H1 (cell line): ENCODE results near the gene CACNG4. TPM values are rescaled to one million over a fixed set of nuclear protein-coding genes. Genes with fewer than 3 reads are reported as not detected.

Source experiments
- CTCF ChIA-PET: fragments of 300-600 bp; sonication (Branson Sonifier 250); formaldehyde crosslinking; loops from one replicate; lab custom pipeline; 2021; ENCODE audit not compliant: partially characterized antibody; lab: Charles Lee
- POLR2A ChIA-PET: fragments of 300-600 bp; sonication (Branson Sonifier 250); formaldehyde crosslinking; loops from one replicate; lab custom pipeline; 2021; ENCODE audit warnings: inconsistent platforms; ENCODE audit not compliant: partially characterized antibody; lab: Charles Lee
- DNase-seq, 2 experiments: peaks; one replicate each; pipeline versions ENCODE4 v3.0.0 to v3.0.0-alpha.2; 2010 to 2022; ENCODE audit warnings: low spot score in 2 of 2, low read depth in 1 of 2, mixed read lengths in 1 of 2
- FAIRE-seq: peaks from 2 replicates; lab custom pipeline; 2011; peaks lifted over from hg19 to GRCh38; lab: Jason Lieb, UNC
- H2AFZ ChIP-seq: 2 replicates; pipeline ENCODE4 v1.8.1; 2012; ENCODE audit warnings: low read length, inconsistent platforms
- H2AK5ac ChIP-seq: 2 replicates; pipeline ENCODE4 v1.6.1; 2013; ENCODE audit warnings: low read depth, low read length
- H2BK120ac ChIP-seq: replicated peaks from 2 replicates; pipeline ENCODE3; 2013; ENCODE audit warnings: low read depth, low read length, inconsistent platforms
- H2BK12ac ChIP-seq: 2 replicates; pipeline ENCODE4 v1.6.1; 2013; ENCODE audit warnings: low read depth, low read length
- H2BK15ac ChIP-seq: 2 replicates; pipeline ENCODE4 v1.6.1; 2013; ENCODE audit warnings: low read length
- H2BK20ac ChIP-seq: 2 replicates; pipeline ENCODE4 v1.6.1; 2013; ENCODE audit warnings: low read length
- H2BK5ac ChIP-seq: 2 replicates; pipeline ENCODE4 v1.6.1; 2013; ENCODE audit warnings: low read depth, low read length
- H3K14ac ChIP-seq: 2 replicates; pipeline ENCODE4 v1.6.1; 2013; ENCODE audit warnings: inconsistent platforms; ENCODE audit not compliant: insufficient read length
- H3K18ac ChIP-seq: 2 replicates; pipeline ENCODE4 v1.6.1; 2013; ENCODE audit warnings: low read length; ENCODE audit errors: extremely low read depth
- H3K23ac ChIP-seq: 2 replicates; pipeline ENCODE4 v1.6.1; 2013; ENCODE audit warnings: inconsistent platforms; ENCODE audit not compliant: insufficient read length
- H3K23me2 ChIP-seq: 2 replicates; pipeline ENCODE4 v1.6.1; 2013; ENCODE audit warnings: low read depth, low read length
- H3K27ac ChIP-seq: 2 replicates; pipeline ENCODE4 v1.6.1; 2011; ENCODE audit warnings: low read depth, low read length, inconsistent platforms
- H3K27me3 ChIP-seq, 4 experiments: replicated peaks in 1 of 4; 1 replicate in 1 of 4; 2 replicates in 3 of 4; pipeline versions ENCODE4 v1.6.1 to v1.8.1; 2011 to 2013; ENCODE audit warnings: low read length in 3 of 4, mild to moderate bottlenecking in 3 of 4, inconsistent platforms in 2 of 4, mixed read lengths in 2 of 4, moderate library complexity in 1 of 4; ENCODE audit not compliant: control insufficient read depth in 3 of 4, insufficient read depth in 3 of 4; ENCODE audit errors: extremely low read depth in 1 of 4
- H3K36me3 ChIP-seq, 4 experiments: 2 replicates each; pipeline versions ENCODE4 v1.6.1 to v1.8.1; 2011 to 2013; ENCODE audit warnings: mild to moderate bottlenecking in 4 of 4, low read length in 3 of 4, moderate library complexity in 2 of 4, control low read depth in 1 of 4, inconsistent platforms in 1 of 4; ENCODE audit not compliant: insufficient read depth in 4 of 4, control insufficient read depth in 2 of 4
- H3K4ac ChIP-seq: replicated peaks from 2 replicates; pipeline ENCODE3; 2013; ENCODE audit warnings: low read length, low read depth, mixed read lengths, inconsistent platforms; ENCODE audit not compliant: insufficient read length
- H3K4me1 ChIP-seq, 4 experiments: replicated peaks in 1 of 4; 1 replicate in 1 of 4; 2 replicates in 3 of 4; pipeline versions ENCODE4 v1.6.1 to v1.8.1; 2011 to 2013; ENCODE audit warnings: low read length in 3 of 4, inconsistent platforms in 2 of 4, mixed read lengths in 1 of 4; ENCODE audit not compliant: insufficient read depth in 4 of 4, control insufficient read depth in 3 of 4
- H3K4me2 ChIP-seq, 2 experiments: 2 replicates each; pipeline versions ENCODE4 v1.6.1 to v1.8.1; 2011 to 2013; ENCODE audit warnings: low read depth in 2 of 2, low read length in 2 of 2, control low read depth in 1 of 2, inconsistent platforms in 1 of 2, mild to moderate bottlenecking in 1 of 2; ENCODE audit not compliant: insufficient read depth in 1 of 2
- H3K4me3 ChIP-seq, 4 experiments: fragments of 200-600, 300-600 bp in 1 of 4; sonication (generic), shearing (Covaris generic), sonication (Bioruptor Twin) in 1 of 4; 2 replicates each; pipeline versions ENCODE4 v1.5.1 to v1.8.1; 2011 to 2016; ENCODE audit warnings: low read length in 4 of 4, low read depth in 3 of 4, control low read depth in 2 of 4, inconsistent platforms in 2 of 4, mild to moderate bottlenecking in 2 of 4, mixed read lengths in 1 of 4, moderate library complexity in 1 of 4; ENCODE audit not compliant: insufficient read depth in 2 of 4; ENCODE audit errors: extremely low read depth in 1 of 4
- H3K56ac ChIP-seq: replicated peaks from 2 replicates; pipeline ENCODE3; 2013; ENCODE audit warnings: low read depth, mild to moderate bottlenecking, mixed read lengths, low read length, inconsistent platforms; ENCODE audit not compliant: insufficient read length
- H3K79me1 ChIP-seq: 2 replicates; pipeline ENCODE4 v1.6.1; 2013; ENCODE audit warnings: low read depth, low read length, control low read depth
- H3K79me2 ChIP-seq, 2 experiments: 2 replicates each; pipeline versions ENCODE4 v1.6.1 to v1.8.1; 2012 to 2013; ENCODE audit warnings: low read length in 2 of 2, mild to moderate bottlenecking in 2 of 2, inconsistent platforms in 1 of 2; ENCODE audit not compliant: insufficient read depth in 2 of 2, control insufficient read depth in 1 of 2
- H3K9ac ChIP-seq, 4 experiments: replicated peaks in 1 of 4; 1 replicate in 1 of 4; 2 replicates in 3 of 4; pipeline versions ENCODE4 v1.6.1 to v1.8.1; 2011 to 2013; ENCODE audit warnings: low read depth in 3 of 4, low read length in 3 of 4, control low read depth in 2 of 4, mild to moderate bottlenecking in 2 of 4, moderate library complexity in 2 of 4, inconsistent platforms in 1 of 4; ENCODE audit errors: extremely low read depth in 1 of 4
- H3K9me3 ChIP-seq, 2 experiments: 2 replicates each; pipeline versions ENCODE4 v1.6.1 to v1.8.1; 2012 to 2013; ENCODE audit warnings: mild to moderate bottlenecking in 2 of 2, moderate library complexity in 2 of 2, control low read depth in 1 of 2, inconsistent platforms in 1 of 2, low read depth in 1 of 2, low read length in 1 of 2, mixed read lengths in 1 of 2; ENCODE audit not compliant: insufficient read depth in 2 of 2
- H4K20me1 ChIP-seq, 2 experiments: replicated peaks in 1 of 2; 2 replicates each; pipeline versions ENCODE3 to v1.8.1; 2011 to 2013; ENCODE audit warnings: inconsistent platforms in 2 of 2, low read length in 2 of 2, mild to moderate bottlenecking in 1 of 2; ENCODE audit not compliant: insufficient read depth in 2 of 2, control insufficient read depth in 1 of 2
- H4K5ac ChIP-seq: 2 replicates; pipeline ENCODE4 v1.6.1; 2013; ENCODE audit warnings: low read length, low read depth, mixed read lengths, inconsistent platforms; ENCODE audit not compliant: insufficient read length
- H4K8ac ChIP-seq: 2 replicates; pipeline ENCODE4 v1.8.0; 2013; ENCODE audit warnings: mild to moderate bottlenecking, moderate library complexity, low read length, inconsistent platforms; ENCODE audit not compliant: insufficient read depth; ENCODE audit errors: extremely low read depth
- H4K91ac ChIP-seq: replicated peaks from 2 replicates; pipeline ENCODE3; 2013; ENCODE audit warnings: low read length, mixed read lengths, inconsistent platforms; ENCODE audit not compliant: insufficient read length
- CBX5 ChIP-seq: fragments of 300-800, 300-1000 bp; sonication (generic); IDR thresholded peaks from 2 replicates; pipeline ENCODE4 v1.7.1; 2016; ENCODE audit warnings: antibody characterized with exemption, low read length, low read depth
- CBX8 ChIP-seq: fragments of 300-800, 300-1000 bp; sonication (generic); IDR thresholded peaks from 2 replicates; pipeline ENCODE4 v1.7.1; 2016; ENCODE audit warnings: low read depth, low read length, borderline replicate concordance
- POU5F1 ChIP-seq: IDR thresholded peaks from 2 replicates; pipeline ENCODE4 v1.6.1; 2011; ENCODE audit warnings: low read depth, mild to moderate bottlenecking, low read length, moderate library complexity
- RBBP5 ChIP-seq: IDR thresholded peaks from 2 replicates; pipeline ENCODE4 v1.7.1; 2012; ENCODE audit warnings: low read depth, mild to moderate bottlenecking, inconsistent platforms, low read length, moderate library complexity, borderline replicate concordance
- RNF2 ChIP-seq: fragments of 200-900, 300-1000 bp; sonication (generic); IDR thresholded peaks from 2 replicates; pipeline ENCODE4 v1.7.1; 2016; ENCODE audit warnings: borderline replicate concordance, low read depth, mild to moderate bottlenecking, antibody characterized with exemption, low read length; ENCODE audit not compliant: poor library complexity, severe bottlenecking; ENCODE audit errors: missing control alignments
- SAP30 ChIP-seq: fragments of 300-600 bp; sonication (generic); IDR thresholded peaks from 2 replicates; pipeline ENCODE4 v1.7.1; 2012; ENCODE audit warnings: low read length, moderate library complexity, mild to moderate bottlenecking, inconsistent platforms; ENCODE audit not compliant: insufficient read depth, insufficient replicate concordance
- SIRT6 ChIP-seq: IDR thresholded peaks from one replicate; pipeline ENCODE4 v1.7.1; 2012; ENCODE audit warnings: low read length, inconsistent platforms
- SRF ChIP-seq: IDR thresholded peaks from 2 replicates; pipeline ENCODE4 v1.6.1; 2011; ENCODE audit warnings: mild to moderate bottlenecking, low read depth, low read length, moderate library complexity
- TAF1 ChIP-seq: IDR thresholded peaks from 2 replicates; pipeline ENCODE4 v1.6.1; 2011; ENCODE audit warnings: mild to moderate bottlenecking, low read depth, low read length
- TEAD4 ChIP-seq: IDR thresholded peaks from 2 replicates; pipeline ENCODE4 v1.6.1; 2012; ENCODE audit warnings: low read depth, low read length, inconsistent platforms, mixed read lengths
- WGBS, 2 experiments: shearing (Covaris generic) in 1 of 2; methylation state at CpG; one replicate each; pipeline versions ENCODE4 v1.1.6 to v1.1.7; 2013 to 2015; ENCODE audit warnings: low lambda C conversion rate in 2 of 2, mixed read lengths in 2 of 2, inconsistent platforms in 1 of 2, low coverage in 1 of 2, missing lambda C conversion rate in 1 of 2; ENCODE audit not compliant: insufficient replicate concordance in 2 of 2, insufficient coverage in 1 of 2, insufficient read length in 1 of 2; ENCODE audit errors: extremely low coverage in 1 of 2, missing lambda C conversion rate in 1 of 2; 5-methylcytosine and 5-hydroxymethylcytosine counted together
- polyA plus RNA-seq, 7 experiments: library from polyadenylated mRNA; depleted of rRNA in 3 of 7; stranded (reverse) in 5 of 7; unstranded in 2 of 7; fragments of >200 nt in 5 of 7; fragments of 200-250 nt in 2 of 7; gene quantifications; 1 replicate in 5 of 7; 2 replicates in 1 of 7; 4 replicates in 1 of 7; pipeline versions ENCODE4 v1.2.1 to v1.2.3, GENCODE V29; 2011 to 2013; ENCODE audit warnings: missing spikeins in 2 of 7, mixed read lengths in 2 of 7
- total RNA-seq: library from RNA; stranded (reverse); fragmentation: NEBNext Ultra II Directional; extraction: Animal tissue kit (Norgen Biotek cat#: 25700); gene quantifications from 2 replicates; pipeline ENCODE4 v1.2.1, GENCODE V29; 2021

CACNG4 gene
- total and polyA plus RNA-seq, 2 of the 8 experiments (the other 6 are each of a cell fraction or from before 2014, with no cell fraction given), result 3.6 to 5.6 TPM

DNA sequence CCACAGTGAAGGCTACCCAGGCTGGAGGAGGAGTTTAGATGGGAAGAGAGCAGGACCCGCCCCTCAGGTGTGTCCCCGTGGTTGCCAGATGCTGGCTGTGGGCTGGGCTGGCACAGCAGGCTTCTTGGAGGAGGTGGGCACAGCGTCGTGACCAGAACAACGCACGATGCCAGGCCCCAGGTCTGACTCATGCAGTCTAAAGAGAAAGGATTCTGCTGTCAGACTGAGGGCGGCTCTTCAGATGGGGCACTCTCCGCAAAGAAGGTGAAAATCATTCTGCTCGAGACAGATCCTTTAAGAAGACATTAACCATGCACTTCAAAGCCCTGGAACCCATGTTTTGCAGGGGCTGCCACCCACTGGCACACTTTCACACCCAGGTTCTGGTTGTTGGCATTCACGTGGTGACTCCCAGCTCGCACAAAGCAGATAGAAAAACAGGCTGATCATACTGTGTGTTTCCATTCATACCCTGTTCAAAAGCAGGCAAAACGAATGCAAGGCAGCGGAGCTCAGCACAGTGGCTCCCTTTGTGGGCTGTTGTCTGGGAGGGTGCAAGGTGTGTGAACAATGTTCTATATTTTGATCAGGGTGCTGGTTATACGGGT is 19.0 kb downstream of the CACNG4 start:
- no peak for TF ChIP-seq SIRT6
- TF ChIP-seq TAF1, result no peak
- no peak for TF ChIP-seq POU5F1
- TF ChIP-seq CBX8, result no peak
- TF ChIP-seq TEAD4, result no peak
- TF ChIP-seq SRF, result no peak
- no peak for TF ChIP-seq RNF2
- TF ChIP-seq CBX5, result no peak
- no peak for TF ChIP-seq RBBP5
- TF ChIP-seq SAP30, result no peak
- TF ChIP-seq, all 59 proteins: peak for 0
- Histone ChIP-seq H4K20me1 (no peaks in the 10 kb centered on the region), H3K4me2 (no peak overlapping the region), H3K36me3 (no peaks in the 10 kb centered on the region), H3K14ac (no peak overlapping the region), H3K79me2 (no peaks in the 10 kb centered on the region), H3K4ac (no peak overlapping the region), H3K9me3 (no peaks in the 10 kb centered on the region), H2BK12ac (0 out of 2 replicates have a peak overlapping the region, but pooled peaks have one; percentile 27), H4K8ac (no peak overlapping the region), H3K4me3 (no peak overlapping the region), H3K4me1 (peaks cover 0 to 8% (median 4%) of the 10 kb centered on the region in 4 experiments; a peak in 3 of 7 replicates), H4K5ac (no peak overlapping the region), H3K27me3 (no peaks in the 10 kb centered on the region), H4K91ac (no peak overlapping the region), H3K27ac (no peak overlapping the region), H3K18ac (no peak overlapping the region), H2BK15ac (no peak overlapping the region), H3K23me2 (no peaks in the 10 kb centered on the region), H2BK20ac (no peak overlapping the region), H3K9ac (no peak overlapping the region), H2AFZ (no peak overlapping the region), H3K23ac (no peak overlapping the region), H3K79me1 (no peaks in the 10 kb centered on the region), H2AK5ac (no peak overlapping the region), H2BK5ac (no peak overlapping the region), H3K56ac (no peak overlapping the region), H2BK120ac (no peak overlapping the region)
- POLR2A ChIA-PET, result no interaction called here
- CTCF ChIA-PET, result interaction anchor here (1.7 kb wide), 1 partner anchor 16 kb away, joined by 5 read pairs; no protein-coding TSS in a partner anchor
- FAIRE-seq (no peak), DNase-seq (no peak)
- WGBS, 2 experiments, result 79% methylated on average over 14 of the region's 14 CpGs; no CpG with 5 or more reads in 1 of the 2 experiments
